RWPE1 (cell line): ENCODE results near the gene CLSTN2.

ENCODE experiments used
- CTCF ChIA-PET: fragments of 350-600 bp; sonication (Branson Sonifier 250); formaldehyde crosslinking; extraction: SDS; loops from one replicate; lab custom pipeline; 2021; lab: Yijun Ruan, JAX
- POLR2A ChIA-PET: fragments of 400-600 bp; formaldehyde crosslinking; extraction: SDS; loops from one replicate; lab custom pipeline; 2020; ENCODE audit warnings: antibody characterized with exemption; ENCODE audit not compliant: low non-redundant PET; lab: Yijun Ruan, JAX
- DNase-seq: peaks from one replicate; pipeline ENCODE4 v3.0.0; 2012; ENCODE audit warnings: low spot score
- H3K27ac ChIP-seq: fragments of 450-650 bp; 2 replicates; pipeline ENCODE4 v1.5.1; 2017
- TF ChIP-seq, protein P1 (sequence below): fragments of 450-650 bp; conservative IDR thresholded peaks from 2 replicates; pipeline ENCODE4 v1.5.1; 2017; ENCODE audit warnings: low read depth, mild to moderate bottlenecking

CLSTN2 gene

GRCh38 chr3:140164156-140164555 is 229.2 kb downstream of the CLSTN2 start:
- TF ChIP-seq, protein P1, sequence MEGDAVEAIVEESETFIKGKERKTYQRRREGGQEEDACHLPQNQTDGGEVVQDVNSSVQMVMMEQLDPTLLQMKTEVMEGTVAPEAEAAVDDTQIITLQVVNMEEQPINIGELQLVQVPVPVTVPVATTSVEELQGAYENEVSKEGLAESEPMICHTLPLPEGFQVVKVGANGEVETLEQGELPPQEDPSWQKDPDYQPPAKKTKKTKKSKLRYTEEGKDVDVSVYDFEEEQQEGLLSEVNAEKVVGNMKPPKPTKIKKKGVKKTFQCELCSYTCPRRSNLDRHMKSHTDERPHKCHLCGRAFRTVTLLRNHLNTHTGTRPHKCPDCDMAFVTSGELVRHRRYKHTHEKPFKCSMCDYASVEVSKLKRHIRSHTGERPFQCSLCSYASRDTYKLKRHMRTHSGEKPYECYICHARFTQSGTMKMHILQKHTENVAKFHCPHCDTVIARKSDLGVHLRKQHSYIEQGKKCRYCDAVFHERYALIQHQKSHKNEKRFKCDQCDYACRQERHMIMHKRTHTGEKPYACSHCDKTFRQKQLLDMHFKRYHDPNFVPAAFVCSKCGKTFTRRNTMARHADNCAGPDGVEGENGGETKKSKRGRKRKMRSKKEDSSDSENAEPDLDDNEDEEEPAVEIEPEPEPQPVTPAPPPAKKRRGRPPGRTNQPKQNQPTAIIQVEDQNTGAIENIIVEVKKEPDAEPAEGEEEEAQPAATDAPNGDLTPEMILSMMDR: no peak
- H3K27ac ChIP-seq: no peak overlapping the region
- CTCF ChIA-PET: interaction anchor here (0.6 kb wide), 1 partner anchor 195 kb away, joined by 3 read pairs; no protein-coding TSS in a partner anchor
- no peak for DNase-seq
- POLR2A ChIA-PET: no interaction called here

GRCh38 chr3:140164922-140165590 is 230.1 kb downstream of the CLSTN2 start:
- POLR2A ChIA-PET: no interaction called here
- DNase-seq: peak; percentile 49
- TF ChIP-seq, protein P1: no peak

DNA sequence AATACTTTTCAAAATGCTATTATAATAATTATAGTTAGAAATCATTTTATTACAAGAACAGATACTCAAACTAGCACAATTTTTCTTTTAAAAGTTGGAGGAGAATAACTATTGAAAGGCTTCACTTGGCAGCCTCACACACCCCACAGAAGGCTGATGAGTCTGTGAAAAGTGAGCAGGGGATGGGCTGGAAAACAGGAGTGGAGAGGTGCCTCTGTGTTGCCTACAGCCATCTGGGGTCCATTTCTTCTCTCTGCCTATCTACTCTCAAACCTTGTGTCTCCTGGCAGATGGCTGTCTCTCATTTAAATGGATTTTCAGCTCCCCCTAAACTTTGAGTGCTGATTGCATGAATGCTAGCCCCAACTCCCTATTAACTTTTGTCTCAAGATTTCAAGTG is 230.8 kb downstream of the CLSTN2 start:
- ChIA-PET POLR2A (no interaction called here), CTCF (no interaction called here)
- DNase-seq: no peak
- TF ChIP-seq, protein P1: no peak
- H3K27ac ChIP-seq: no peak overlapping the region

More at GRCh38 chr3:140164922-140165590, 230.1 kb downstream of the CLSTN2 start:
- CTCF ChIA-PET: no interaction called here
- no peak overlapping the region for H3K27ac ChIP-seq

DNA sequence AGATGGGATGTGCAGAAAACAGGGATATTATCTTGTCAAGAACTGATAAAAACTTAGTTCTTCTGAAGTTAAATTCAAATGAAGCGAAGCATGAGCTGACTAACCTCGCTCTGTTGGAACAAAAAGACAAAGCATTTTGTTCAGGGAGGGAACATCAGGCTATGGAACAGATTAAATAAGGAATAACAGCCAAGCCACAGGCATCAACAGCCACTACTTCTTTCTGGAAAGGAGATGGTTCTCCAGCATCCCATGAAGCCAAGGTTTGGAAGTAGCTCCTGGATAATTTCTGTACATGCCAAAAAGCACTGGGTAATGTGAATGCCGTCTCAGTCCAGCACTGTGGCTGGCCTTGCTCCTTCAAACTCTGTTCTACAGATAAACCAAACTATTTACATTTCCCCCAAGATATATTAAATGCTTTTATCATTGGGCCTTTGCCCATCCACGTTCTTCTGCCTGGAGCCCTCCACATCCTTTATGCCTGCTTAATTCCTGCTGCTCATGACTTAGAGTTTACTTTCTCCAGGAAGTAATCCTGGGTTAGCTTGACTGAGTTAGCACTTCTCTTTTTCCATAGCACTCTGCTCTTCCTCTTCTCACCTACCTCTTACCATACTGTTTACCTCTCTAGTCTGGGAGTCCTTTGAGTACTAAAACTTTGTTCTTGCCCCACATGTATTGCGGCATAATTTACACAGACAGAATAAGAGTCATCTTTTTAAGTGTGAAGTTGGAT is 232.0 kb downstream of the CLSTN2 start:
- no peak for DNase-seq
- TF ChIP-seq, protein P1: no peak
- no peak overlapping the region for H3K27ac ChIP-seq
- POLR2A ChIA-PET: no interaction called here
- CTCF ChIA-PET: no interaction called here

DNA sequence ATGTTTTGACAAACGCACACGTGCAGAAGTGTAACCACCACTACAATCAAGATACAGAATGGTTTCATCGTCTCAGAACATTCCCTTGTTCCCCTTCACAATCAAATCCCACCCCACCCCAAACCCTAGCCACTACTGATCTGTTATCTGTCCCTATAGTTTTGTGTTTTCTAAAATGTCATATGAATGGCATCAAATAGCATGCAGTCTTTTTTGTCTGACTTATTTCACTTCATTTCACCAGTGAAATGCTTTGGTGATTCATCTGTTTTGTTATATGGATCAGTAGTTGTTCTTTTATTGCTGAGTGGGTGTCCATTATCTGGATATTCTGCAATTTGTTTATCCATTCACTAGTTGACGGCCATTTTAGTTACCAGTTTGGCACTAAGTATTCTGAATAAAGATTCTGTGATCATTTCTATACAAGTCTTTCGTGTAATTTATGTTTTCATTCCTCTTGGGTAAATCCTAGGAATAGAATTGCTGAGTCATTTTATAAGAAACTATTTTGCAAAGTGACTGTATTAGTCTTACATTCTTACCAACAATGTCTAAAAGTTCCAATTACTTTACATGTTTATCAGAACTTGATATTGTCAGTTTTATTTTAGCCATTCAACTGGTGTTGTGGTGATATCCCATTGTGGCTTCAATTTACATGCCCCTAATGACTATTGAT is 232.8 kb downstream of the CLSTN2 start:
- no peak overlapping the region for H3K27ac ChIP-seq
- ChIA-PET POLR2A (no interaction called here), CTCF (no interaction called here)
- DNase-seq: no peak
- TF ChIP-seq, protein P1: no peak

GRCh38 chr3:140170612-140171011 is 235.6 kb downstream of the CLSTN2 start:
- CTCF ChIA-PET: interaction anchor here (0.6 to 0.7 kb wide), 2 partner anchors 10 to 71 kb away, joined by 3 to 4 read pairs; no protein-coding TSS in a partner anchor

More at GRCh38 chr3:140170612-140171011, 235.6 kb downstream of the CLSTN2 start:
- TF ChIP-seq, protein P1: no peak
- POLR2A ChIA-PET: no interaction called here
- H3K27ac ChIP-seq: no peak overlapping the region
- no peak for DNase-seq
